ENCODE data around the gene TFEC.
"Not testable (repeated sequence)": the region's sequence is repeated elsewhere in the genome, so short reads cannot be mapped to it uniquely, and the experiment has no call there.

The TFEC gene

GRCh38 chr7:115988401-115988800 is 42.2 kb downstream of the TFEC start:
- no peak for DNase-seq (ENCODE audit: low read depth)

- no peak for DNase-seq (ENCODE audit: low read depth)
These were observed 43.1 kb downstream of the TFEC start for GRCh38 chr7:115987486-115987885.

- DNase-seq (ENCODE audit: low read depth): no peak
These were observed 46.5 kb downstream of the TFEC start for GRCh38 chr7:115984105-115984504.

- no peak for DNase-seq (ENCODE audit: low read depth)
These were observed 50.4 kb downstream of the TFEC start for GRCh38 chr7:115980159-115980558.

- no peak for DNase-seq (ENCODE audit: low read depth)
These were observed 53.9 kb downstream of the TFEC start for GRCh38 chr7:115976651-115977050.

- no peak for DNase-seq (ENCODE audit: low read depth)
These were observed 54.8 kb downstream of the TFEC start for GRCh38 chr7:115975766-115976165.

- no peak for DNase-seq (ENCODE audit: low read depth)
These were observed 57.2 kb downstream of the TFEC start for GRCh38 chr7:115973406-115973805.

- no peak for DNase-seq (ENCODE audit: low read depth)
These were observed 59.1 kb downstream of the TFEC start for GRCh38 chr7:115971506-115971905.

- DNase-seq (ENCODE audit: low read depth): no peak
These were observed 62.0 kb downstream of the TFEC start for GRCh38 chr7:115968596-115968995.

- DNase-seq (ENCODE audit: low read depth): no peak
These were observed 62.4 kb downstream of the TFEC start for GRCh38 chr7:115968171-115968570.

- DNase-seq (ENCODE audit: low read depth): no peak
These were observed 64.6 kb downstream of the TFEC start for GRCh38 chr7:115965796-115966475.

GRCh38 chr7:115965236-115965635 is 65.3 kb downstream of the TFEC start:
- no peak for DNase-seq (ENCODE audit: low read depth)

GRCh38 chr7:115964799-115965198 is 65.8 kb downstream of the TFEC start:
- DNase-seq (ENCODE audit: low read depth): no peak

- no peak for DNase-seq (ENCODE audit: low read depth)
These were observed 68.2 kb downstream of the TFEC start for GRCh38 chr7:115962340-115962739.

GRCh38 chr7:115953592-115954255 is 76.8 kb downstream of the TFEC start:
- DNase-seq (ENCODE audit: low read depth): no peak

- DNase-seq (ENCODE audit: low read depth): no peak
These were observed 77.7 kb downstream of the TFEC start for GRCh38 chr7:115952832-115953231.

- DNase-seq (ENCODE audit: low read depth): no peak
These were observed 79.0 kb downstream of the TFEC start for GRCh38 chr7:115951547-115951946.

- no peak for DNase-seq (ENCODE audit: low read depth)
These were observed 88.8 kb downstream of the TFEC start for GRCh38 chr7:115941703-115942268.

- DNase-seq (ENCODE audit: low read depth): no peak
These were observed 90.0 kb downstream of the TFEC start for GRCh38 chr7:115940460-115941060.

GRCh38 chr7:115937960-115938359 is 92.6 kb downstream of the TFEC start:
- no peak for DNase-seq (ENCODE audit: low read depth)

GRCh38 chr7:115933471-115933870 is 97.1 kb downstream of the TFEC start:
- DNase-seq (ENCODE audit: low read depth): no peak

GRCh38 chr7:115932880-115933279 is 97.7 kb downstream of the TFEC start:
- no peak for DNase-seq (ENCODE audit: low read depth)

GRCh38 chr7:115930184-115930583 is 100.4 kb downstream of the TFEC start:
- not testable (repeated sequence) for DNase-seq (ENCODE audit: low read depth)
